NCI-H2227 (cell line): ENCODE measurements around the gene BBS9.
"Not testable (repeated sequence)": the region's sequence is repeated elsewhere in the genome, so short reads cannot be mapped to it uniquely, and the experiment has no call there.

Source experiments
- DNase-seq: peaks from one replicate; lab custom pipeline; 2025; ENCODE audit not compliant: unreplicated experiment; lab: John Stamatoyannopoulos, UW

Gene BBS9

GRCh38 chr7:33128990-33129805 lies at the start of gene BBS9:
TSS of gene BBS9 (plus strand) at chr7:33129564. CDS start at chr7:33146253, 16,689 bp downstream.
- peak; percentile 94 for DNase-seq

GRCh38 chr7:33079763-33080690 lies 49.3 kb upstream of the BBS9 start:
- DNase-seq = no peak

- no peak for DNase-seq
Measured at GRCh38 chr7:33087356-33087755, 42.0 kb upstream of the BBS9 start.

- DNase-seq = no peak
Measured at GRCh38 chr7:33087858-33088257, 41.5 kb upstream of the BBS9 start.

- no peak for DNase-seq
Measured at GRCh38 chr7:33089142-33089541, 40.2 kb upstream of the BBS9 start.

GRCh38 chr7:33091111-33091531 lies 38.2 kb upstream of the BBS9 start:
- no peak for DNase-seq

- DNase-seq = no peak
Measured at GRCh38 chr7:33091641-33092191, 37.6 kb upstream of the BBS9 start.

GRCh38 chr7:33093266-33093665 lies 36.1 kb upstream of the BBS9 start:
- DNase-seq = no peak

- not testable (repeated sequence) for DNase-seq
Measured at GRCh38 chr7:33094745-33095275, 34.6 kb upstream of the BBS9 start.

GRCh38 chr7:33099154-33099940 lies 30.0 kb upstream of the BBS9 start:
- no peak for DNase-seq

- no peak for DNase-seq
Measured at GRCh38 chr7:33100770-33101169, 28.6 kb upstream of the BBS9 start.

- DNase-seq = no peak
Measured at GRCh38 chr7:33101906-33102305, 27.5 kb upstream of the BBS9 start.

GRCh38 chr7:33107136-33108066 lies 22.0 kb upstream of the BBS9 start:
- peak; percentile 22 for DNase-seq

GRCh38 chr7:33108554-33109004 lies 20.8 kb upstream of the BBS9 start:
- no peak for DNase-seq

- peak; percentile 86 for DNase-seq
Measured at GRCh38 chr7:33109005-33109757, 20.2 kb upstream of the BBS9 start, which contains the start of gene RP9. TSS of gene RP9 (minus strand) at chr7:33109404. CDS start at chr7:33109372, 32 bp downstream.

GRCh38 chr7:33109758-33110238 lies 19.6 kb upstream of the BBS9 start:
- DNase-seq = peak; percentile 47

- DNase-seq = no peak
Measured at GRCh38 chr7:33111614-33112013, 17.8 kb upstream of the BBS9 start.

GRCh38 chr7:33114976-33115375 lies 14.4 kb upstream of the BBS9 start:
- DNase-seq = no peak
